Measurements from ENCODE around the gene HCN4. TPM values are rescaled to one million over a fixed set of nuclear protein-coding genes. Genes with fewer than 3 reads are reported as not detected.

HCN4 gene
- 0.15 to 0.38 TPM (median 0.37 TPM) in 5 replicates for total RNA-seq (2022; extraction: Qiagen RNA extraction)

DNA sequence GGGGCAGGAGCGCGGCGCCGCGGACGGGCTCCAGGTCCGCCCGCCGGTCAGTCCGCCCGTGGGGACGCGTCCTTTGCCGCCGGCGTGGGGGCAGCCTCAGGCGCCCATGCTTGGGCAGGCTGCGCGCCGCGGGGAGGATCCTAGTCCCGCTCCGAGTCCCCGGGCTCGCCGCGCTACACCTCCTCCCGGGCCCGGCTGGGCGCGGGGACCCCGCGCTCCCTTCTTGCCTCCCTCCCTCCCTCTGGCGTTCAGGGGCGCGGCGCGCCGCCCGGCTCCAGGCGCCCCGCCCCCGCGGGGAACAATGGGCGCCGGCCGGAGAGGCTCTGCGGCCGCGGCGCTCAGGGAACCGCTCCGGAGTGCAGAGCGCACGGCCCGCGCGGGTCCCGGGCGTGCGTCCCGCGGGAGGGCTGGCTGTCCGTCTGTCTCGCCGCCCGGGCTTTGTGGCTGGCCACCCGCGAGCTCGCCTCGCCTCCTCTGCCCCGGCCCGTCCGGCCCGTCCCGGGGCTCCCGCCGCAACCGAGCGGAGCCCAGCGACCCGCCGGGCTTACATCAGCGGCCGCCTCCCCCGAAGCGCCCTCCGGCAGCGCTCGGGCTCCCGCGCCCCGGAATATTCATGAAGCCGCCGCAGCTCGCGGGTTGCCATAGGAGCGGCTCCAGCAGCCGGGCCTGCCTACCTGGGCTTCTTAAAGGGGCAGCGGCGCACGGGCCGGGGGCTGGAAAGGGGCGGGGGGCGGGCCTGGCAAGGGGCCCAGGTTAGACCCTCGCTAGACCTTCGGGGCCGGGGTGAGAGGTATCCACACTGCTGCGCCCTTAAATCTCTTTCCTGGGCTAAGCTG is at the start of gene HCN4:
HCN4 (minus strand) TSS at position 658 of the 836 bp plus-strand sequence. CDS start 688 bp downstream, outside the sequence.

Other genes with a start within 250 kb of the HCN4 start
- gene REC114, start 74.2 kb upstream of the HCN4 start, total RNA-seq (2022; extraction: Qiagen RNA extraction), result not detected in 5 replicates

All from A549 treated with dexamethasone at 1 μM for 4 hours (cell line).